Measurements from ENCODE around the gene OPA1. TPM values are rescaled to one million over a fixed set of nuclear protein-coding genes. Genes with fewer than 3 reads are reported as not detected.
A peak's percentile ranks its signal among the peaks of the same experiment; 100 is the strongest.

The OPA1 gene
- total RNA-seq, 1 experiment from 2014 or later: 62.5 TPM

DNA sequence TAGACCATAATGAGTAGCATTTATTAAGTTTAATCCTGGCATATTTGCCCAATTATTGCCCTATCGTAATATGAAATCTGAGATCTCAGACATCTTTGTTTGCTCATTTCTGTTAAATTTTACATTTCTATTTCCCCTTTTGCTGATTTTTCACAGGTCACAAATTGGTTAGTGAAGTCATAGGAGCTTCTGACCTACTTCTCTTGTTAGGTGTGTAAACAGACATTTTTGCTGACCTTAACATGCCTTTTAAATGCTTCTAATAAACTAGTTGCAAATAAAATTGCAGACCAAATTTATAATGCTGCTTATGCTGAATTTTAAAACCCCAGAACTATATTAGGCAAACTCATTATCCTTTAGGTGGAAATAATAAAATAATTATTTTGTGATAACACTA, 24.6 kb downstream of the OPA1 start:
- ChIA-PET POLR2A (interaction anchor here (1.6 kb wide), 1 partner anchor 8 kb away, joined by 3 read pairs; no protein-coding TSS in a partner anchor), CTCF (interaction anchor here (0.7 to 0.9 kb wide), 2 partner anchors 728 to 1150 kb away, joined by 3 read pairs; no protein-coding TSS in a partner anchor)
- Mint-ChIP-seq H3K27ac (ENCODE audit: low read depth, unreplicated experiment) (no peak overlapping the region), H3K4me3 (ENCODE audit: unreplicated experiment) (no peak overlapping the region), H3K9me3 (ENCODE audit: unreplicated experiment) (no peaks in the 10 kb centered on the region), H3K4me1 (ENCODE audit: insufficient read depth, unreplicated experiment) (peaks cover 5% of the 10 kb centered on the region), H3K27me3 (ENCODE audit: insufficient read depth, unreplicated experiment) (no peaks in the 10 kb centered on the region), H3K36me3 (ENCODE audit: insufficient read depth, unreplicated experiment) (peaks cover 66% of the 10 kb centered on the region)
- TF ChIP-seq, protein P1, sequence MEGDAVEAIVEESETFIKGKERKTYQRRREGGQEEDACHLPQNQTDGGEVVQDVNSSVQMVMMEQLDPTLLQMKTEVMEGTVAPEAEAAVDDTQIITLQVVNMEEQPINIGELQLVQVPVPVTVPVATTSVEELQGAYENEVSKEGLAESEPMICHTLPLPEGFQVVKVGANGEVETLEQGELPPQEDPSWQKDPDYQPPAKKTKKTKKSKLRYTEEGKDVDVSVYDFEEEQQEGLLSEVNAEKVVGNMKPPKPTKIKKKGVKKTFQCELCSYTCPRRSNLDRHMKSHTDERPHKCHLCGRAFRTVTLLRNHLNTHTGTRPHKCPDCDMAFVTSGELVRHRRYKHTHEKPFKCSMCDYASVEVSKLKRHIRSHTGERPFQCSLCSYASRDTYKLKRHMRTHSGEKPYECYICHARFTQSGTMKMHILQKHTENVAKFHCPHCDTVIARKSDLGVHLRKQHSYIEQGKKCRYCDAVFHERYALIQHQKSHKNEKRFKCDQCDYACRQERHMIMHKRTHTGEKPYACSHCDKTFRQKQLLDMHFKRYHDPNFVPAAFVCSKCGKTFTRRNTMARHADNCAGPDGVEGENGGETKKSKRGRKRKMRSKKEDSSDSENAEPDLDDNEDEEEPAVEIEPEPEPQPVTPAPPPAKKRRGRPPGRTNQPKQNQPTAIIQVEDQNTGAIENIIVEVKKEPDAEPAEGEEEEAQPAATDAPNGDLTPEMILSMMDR (IDR thresholded peaks at IDR 0.05; ENCODE audit: unreplicated experiment): no peak
- BruUV-seq (replicated peaks): no TSS peak
- DNase-seq (ENCODE audit: unreplicated experiment): no peak
- intact Hi-C loops (cut with micrococcal nuclease): no loop called here

DNA sequence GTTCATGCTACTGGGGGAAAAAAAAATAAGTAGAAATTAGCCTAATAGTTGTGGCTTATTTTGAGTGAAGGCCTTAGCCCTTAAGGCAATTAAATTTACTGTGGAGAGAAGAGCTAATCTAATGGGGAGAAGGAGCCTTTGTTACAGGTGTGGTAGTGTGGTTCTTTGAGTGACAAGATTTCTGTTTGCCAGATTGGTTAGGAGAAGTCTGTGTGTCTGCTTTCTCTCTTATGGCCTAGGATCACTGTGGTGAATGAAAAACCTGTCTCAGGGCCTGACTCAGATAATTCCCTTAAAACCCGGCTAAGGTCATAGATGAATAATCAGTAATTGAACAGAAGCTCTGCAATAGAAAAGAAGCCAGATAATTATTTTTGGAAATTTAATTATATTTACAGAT, 27.0 kb downstream of the OPA1 start:
- no peak overlapping the region for H3K27ac Mint-ChIP-seq (ENCODE audit: low read depth, unreplicated experiment)
- TF ChIP-seq, protein P1 (IDR thresholded peaks at IDR 0.05; ENCODE audit: unreplicated experiment): no peak
- ChIA-PET POLR2A (interaction anchor here (0.7 kb wide), 1 partner anchor 9 kb away, joined by 3 read pairs; no protein-coding TSS in a partner anchor), CTCF (interaction anchor here (0.6 kb wide), 1 partner anchor 8 kb away, joined by 3 read pairs; no protein-coding TSS in a partner anchor)
- intact Hi-C loops (cut with micrococcal nuclease): no loop called here
- H3K27me3 Mint-ChIP-seq (ENCODE audit: insufficient read depth, unreplicated experiment): no peaks in the 10 kb centered on the region
- H3K4me3 Mint-ChIP-seq (ENCODE audit: unreplicated experiment): no peak overlapping the region
- BruUV-seq (replicated peaks): no TSS peak
- H3K4me1 Mint-ChIP-seq (ENCODE audit: insufficient read depth, unreplicated experiment): peaks cover 5% of the 10 kb centered on the region
- DNase-seq (ENCODE audit: unreplicated experiment): no peak
- H3K36me3 Mint-ChIP-seq (ENCODE audit: insufficient read depth, unreplicated experiment): peaks cover 68% of the 10 kb centered on the region
- H3K9me3 Mint-ChIP-seq (ENCODE audit: unreplicated experiment): no peaks in the 10 kb centered on the region

DNA sequence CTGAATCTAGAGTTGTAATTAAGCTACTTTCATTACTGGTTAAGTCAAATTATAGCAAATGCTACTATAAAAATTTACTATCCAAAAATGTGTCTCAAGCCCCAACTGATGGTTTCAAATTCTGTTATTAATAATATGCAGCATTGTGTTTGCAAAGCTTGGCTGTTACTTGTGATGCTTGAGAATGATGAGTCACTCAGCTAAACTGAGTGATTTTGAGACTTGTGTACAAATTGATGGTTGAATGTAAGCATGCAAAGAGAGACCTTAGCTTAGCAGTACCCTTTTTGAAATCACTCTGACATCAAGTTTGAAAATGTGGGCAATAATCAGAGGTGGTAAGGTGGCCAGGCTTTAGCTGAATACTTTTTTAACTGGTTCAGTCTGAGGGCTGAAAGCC, 27.6 kb downstream of the OPA1 start:
- no TSS peak for BruUV-seq (replicated peaks)
- Mint-ChIP-seq H3K4me3 (ENCODE audit: unreplicated experiment) (no peak overlapping the region), H3K27me3 (ENCODE audit: insufficient read depth, unreplicated experiment) (no peaks in the 10 kb centered on the region), H3K4me1 (ENCODE audit: insufficient read depth, unreplicated experiment) (peaks cover 5% of the 10 kb centered on the region), H3K27ac (ENCODE audit: low read depth, unreplicated experiment) (no peak overlapping the region), H3K36me3 (ENCODE audit: insufficient read depth, unreplicated experiment) (peaks cover 65% of the 10 kb centered on the region), H3K9me3 (ENCODE audit: unreplicated experiment) (no peaks in the 10 kb centered on the region)
- CTCF ChIA-PET: interaction anchor here (0.6 kb wide), 2 partner anchors 9 to 720 kb away, joined by 3 read pairs; no protein-coding TSS in a partner anchor
- peak; percentile 17 for DNase-seq (ENCODE audit: unreplicated experiment)
- intact Hi-C loops (cut with micrococcal nuclease): no loop called here
- POLR2A ChIA-PET: interaction anchor here (0.7 kb wide), 1 partner anchor 24 kb away, joined by 3 read pairs; no protein-coding TSS in a partner anchor
- TF ChIP-seq, protein P1 (IDR thresholded peaks at IDR 0.05; ENCODE audit: unreplicated experiment): no peak

DNA sequence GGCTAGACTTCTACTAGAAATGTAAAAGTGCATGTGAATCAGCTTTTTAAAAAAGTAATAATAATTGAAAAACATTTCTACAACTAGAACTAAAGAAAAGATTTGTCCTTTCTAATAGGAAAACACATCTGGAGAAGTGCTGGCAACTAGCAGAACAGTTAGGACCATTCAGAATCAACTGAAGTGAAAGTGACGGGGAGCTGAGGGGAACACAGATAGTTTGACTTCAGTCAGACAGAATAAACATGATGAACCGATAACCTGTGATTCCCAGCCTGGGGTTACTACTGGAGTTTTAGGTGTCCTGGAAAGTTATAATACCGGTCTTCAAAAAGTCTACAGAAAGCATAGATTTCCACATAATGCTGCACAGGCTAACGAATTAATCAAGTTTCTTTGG, 28.1 kb downstream of the OPA1 start:
- ChIA-PET CTCF (interaction anchor here (0.6 kb wide), 1 partner anchor 720 kb away, joined by 3 read pairs; no protein-coding TSS in a partner anchor), POLR2A (interaction anchor here (0.7 kb wide), 1 partner anchor 24 kb away, joined by 3 read pairs; no protein-coding TSS in a partner anchor)
- TF ChIP-seq, protein P1 (IDR thresholded peaks at IDR 0.05; ENCODE audit: unreplicated experiment): no peak
- TSS peak; percentile 5 for BruUV-seq (replicated peaks)
- no peak overlapping the region for H3K4me3 Mint-ChIP-seq (ENCODE audit: unreplicated experiment)
- H3K9me3 Mint-ChIP-seq (ENCODE audit: unreplicated experiment): no peaks in the 10 kb centered on the region
- intact Hi-C loops (cut with micrococcal nuclease): no loop called here
- H3K27me3 Mint-ChIP-seq (ENCODE audit: insufficient read depth, unreplicated experiment): no peaks in the 10 kb centered on the region
- DNase-seq (ENCODE audit: unreplicated experiment): no peak
- no peak overlapping the region for H3K27ac Mint-ChIP-seq (ENCODE audit: low read depth, unreplicated experiment)
- peaks cover 66% of the 10 kb centered on the region for H3K36me3 Mint-ChIP-seq (ENCODE audit: insufficient read depth, unreplicated experiment)
- peaks cover 5% of the 10 kb centered on the region for H3K4me1 Mint-ChIP-seq (ENCODE audit: insufficient read depth, unreplicated experiment)

Measured in MCF 10A (cell line).